ENCODE results near the gene CA14. TPM values are rescaled to one million over a fixed set of nuclear protein-coding genes. Genes with fewer than 3 reads are reported as not detected.
"Not testable (repeated sequence)": the region's sequence is repeated elsewhere in the genome, so short reads cannot be mapped to it uniquely, and the experiment has no call there.

CA14 gene
- total RNA-seq, 1 experiment from 2014 or later = 2.0 TPM

- intact Hi-C loops (cut with micrococcal nuclease; ENCODE audit: unreplicated experiment) = no loop called here
- Histone ChIP-seq H3K27me3 (replicated peaks; ENCODE audit: insufficient read depth, low read depth, low read length, poor library complexity) (no peaks in the 10 kb centered on the region), H3K36me3 (ENCODE audit: insufficient read depth, low read length, poor library complexity, severe bottlenecking) (no peaks in the 10 kb centered on the region), H3K4me1 (ENCODE audit: insufficient read depth, low read length, poor library complexity, severe bottlenecking) (peaks cover 13% of the 10 kb centered on the region), H3K27ac (ENCODE audit: low read depth, low read length, poor library complexity, severe bottlenecking) (no peak overlapping the region), H3K4me3 (ENCODE audit: low read depth, low read length, poor library complexity, severe bottlenecking) (no peak overlapping the region), H3K9me3 (ENCODE audit: low read depth, low read length, poor library complexity, severe bottlenecking) (no peaks in the 10 kb centered on the region)
- ChIA-PET POLR2A (ENCODE audit: low non-redundant PET) (no interaction called here), CTCF (no interaction called here)
- no peak for DNase-seq (ENCODE audit: low spot score)
- TF ChIP-seq CTCF (conservative IDR thresholded peaks at IDR 0.05; ENCODE audit: low read depth, low read length) (no peak), EZH2 (IDR thresholded peaks at IDR 0.05; ENCODE audit: borderline replicate concordance, low read depth, low read length, poor library complexity, severe bottlenecking) (no peak)
- no TSS peak for BruUV-seq (replicated peaks)
Observed at GRCh38 chr1:150210706-150211105, 46.9 kb upstream of the CA14 start.

GRCh38 chr1:150212070-150212469, 45.5 kb upstream of the CA14 start:
- H3K4me1 ChIP-seq (ENCODE audit: insufficient read depth, low read length, poor library complexity, severe bottlenecking) = peaks cover 13% of the 10 kb centered on the region
- no peak overlapping the region for H3K27ac ChIP-seq (ENCODE audit: low read depth, low read length, poor library complexity, severe bottlenecking)
- no peak overlapping the region for H3K4me3 ChIP-seq (ENCODE audit: low read depth, low read length, poor library complexity, severe bottlenecking)
- no peak for TF ChIP-seq CTCF (conservative IDR thresholded peaks at IDR 0.05; ENCODE audit: low read depth, low read length)
- TF ChIP-seq EZH2 (IDR thresholded peaks at IDR 0.05; ENCODE audit: borderline replicate concordance, low read depth, low read length, poor library complexity, severe bottlenecking) = no peak
- H3K36me3 ChIP-seq (ENCODE audit: insufficient read depth, low read length, poor library complexity, severe bottlenecking) = peaks cover 3% of the 10 kb centered on the region
- H3K9me3 ChIP-seq (ENCODE audit: low read depth, low read length, poor library complexity, severe bottlenecking) = no peaks in the 10 kb centered on the region
- ChIA-PET CTCF (no interaction called here), POLR2A (ENCODE audit: low non-redundant PET) (no interaction called here)
- BruUV-seq (replicated peaks) = no TSS peak
- no peak for DNase-seq (ENCODE audit: low spot score)
- intact Hi-C loops (cut with micrococcal nuclease; ENCODE audit: unreplicated experiment) = no loop called here
- H3K27me3 ChIP-seq (replicated peaks; ENCODE audit: insufficient read depth, low read depth, low read length, poor library complexity) = no peaks in the 10 kb centered on the region

GRCh38 chr1:150213170-150214098, 44.1 kb upstream of the CA14 start:
- Histone ChIP-seq H3K36me3 (ENCODE audit: insufficient read depth, low read length, poor library complexity, severe bottlenecking) (peaks cover 9% of the 10 kb centered on the region), H3K27ac (ENCODE audit: low read depth, low read length, poor library complexity, severe bottlenecking) (peak overlapping the region; percentile 74), H3K4me3 (ENCODE audit: low read depth, low read length, poor library complexity, severe bottlenecking) (peak overlapping the region; percentile 44), H3K4me1 (ENCODE audit: insufficient read depth, low read length, poor library complexity, severe bottlenecking) (peaks cover 13% of the 10 kb centered on the region), H3K27me3 (replicated peaks; ENCODE audit: insufficient read depth, low read depth, low read length, poor library complexity) (no peaks in the 10 kb centered on the region), H3K9me3 (ENCODE audit: low read depth, low read length, poor library complexity, severe bottlenecking) (no peaks in the 10 kb centered on the region)
- ChIA-PET CTCF (no interaction called here), POLR2A (ENCODE audit: low non-redundant PET) (no interaction called here)
- intact Hi-C loops (cut with micrococcal nuclease; ENCODE audit: unreplicated experiment) = no loop called here
- peak; percentile 97 for DNase-seq (ENCODE audit: low spot score)
- BruUV-seq (replicated peaks) = TSS peak; percentile 82
- TF ChIP-seq EZH2 (IDR thresholded peaks at IDR 0.05; ENCODE audit: borderline replicate concordance, low read depth, low read length, poor library complexity, severe bottlenecking) (no peak), CTCF (conservative IDR thresholded peaks at IDR 0.05; ENCODE audit: low read depth, low read length) (peak; percentile 73)

- TSS peak; percentile 89 for BruUV-seq (replicated peaks)
- intact Hi-C loops (cut with micrococcal nuclease; ENCODE audit: unreplicated experiment) = not testable (repeated sequence)
Observed at GRCh38 chr1:150214099-150214756, 43.3 kb upstream of the CA14 start.

GRCh38 chr1:150215855-150216254, 41.7 kb upstream of the CA14 start:
- Histone ChIP-seq H3K36me3 (ENCODE audit: insufficient read depth, low read length, poor library complexity, severe bottlenecking) (peaks cover 27% of the 10 kb centered on the region), H3K4me1 (ENCODE audit: insufficient read depth, low read length, poor library complexity, severe bottlenecking) (peaks cover 13% of the 10 kb centered on the region)
- H3K9me3 ChIP-seq (ENCODE audit: low read depth, low read length, poor library complexity, severe bottlenecking); H3K4me3 ChIP-seq (ENCODE audit: low read depth, low read length, poor library complexity, severe bottlenecking); BruUV-seq (replicated peaks); DNase-seq (ENCODE audit: low spot score); H3K27ac ChIP-seq (ENCODE audit: low read depth, low read length, poor library complexity, severe bottlenecking); POLR2A ChIA-PET (ENCODE audit: low non-redundant PET); intact Hi-C loops (cut with micrococcal nuclease; ENCODE audit: unreplicated experiment); H3K27me3 ChIP-seq (replicated peaks; ENCODE audit: insufficient read depth, low read depth, low read length, poor library complexity): not testable (repeated sequence)
- CTCF ChIA-PET = interaction anchor here (0.6 kb wide), 1 partner anchor 10 kb away, joined by 8 read pairs; no protein-coding TSS in a partner anchor

More at GRCh38 chr1:150214099-150214756, 43.3 kb upstream of the CA14 start:
- H3K27me3 ChIP-seq (replicated peaks; ENCODE audit: insufficient read depth, low read depth, low read length, poor library complexity); POLR2A ChIA-PET (ENCODE audit: low non-redundant PET); H3K9me3 ChIP-seq (ENCODE audit: low read depth, low read length, poor library complexity, severe bottlenecking); CTCF ChIA-PET; DNase-seq (ENCODE audit: low spot score): not testable (repeated sequence)
- Histone ChIP-seq H3K27ac (ENCODE audit: low read depth, low read length, poor library complexity, severe bottlenecking) (peak overlapping the region; percentile 74), H3K4me1 (ENCODE audit: insufficient read depth, low read length, poor library complexity, severe bottlenecking) (peaks cover 13% of the 10 kb centered on the region), H3K36me3 (ENCODE audit: insufficient read depth, low read length, poor library complexity, severe bottlenecking) (peaks cover 10% of the 10 kb centered on the region), H3K4me3 (ENCODE audit: low read depth, low read length, poor library complexity, severe bottlenecking) (peak overlapping the region; percentile 44)

Data from A673 (cell line).